Medulla oblongata (tissue), 1 donor: Measurements from ENCODE around the gene OPN1MW2.
"Not testable (repeated sequence)": the region's sequence is repeated elsewhere in the genome, so short reads cannot be mapped to it uniquely, and the experiment has no call there.

Experiments used
- DNase-seq: peaks from one replicate; pipeline ENCODE4 v3.0.0-alpha.2; 2015; ENCODE audit errors: extremely low spot score

Gene OPN1MW2

DNA sequence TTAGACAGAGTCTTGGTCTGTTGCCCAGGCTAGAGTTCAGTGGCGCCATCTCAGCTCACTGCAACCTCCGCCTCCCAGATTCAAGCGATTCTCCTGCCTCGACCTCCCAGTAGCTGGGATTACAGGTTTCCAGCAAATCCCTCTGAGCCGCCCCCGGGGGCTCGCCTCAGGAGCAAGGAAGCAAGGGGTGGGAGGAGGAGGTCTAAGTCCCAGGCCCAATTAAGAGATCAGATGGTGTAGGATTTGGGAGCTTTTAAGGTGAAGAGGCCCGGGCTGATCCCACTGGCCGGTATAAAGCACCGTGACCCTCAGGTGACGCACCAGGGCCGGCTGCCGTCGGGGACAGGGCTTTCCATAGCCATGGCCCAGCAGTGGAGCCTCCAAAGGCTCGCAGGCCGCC is at the start of gene OPN1MW2:
Gene OPN1MW2, plus strand, starts transcription at position 301 of the 400 bp plus-strand sequence. Its CDS starts 60 bp downstream, at position 361.
- not testable (repeated sequence) for DNase-seq

- DNase-seq = not testable (repeated sequence)
Measured at GRCh38 chrX:154172535-154172943, 47.0 kb upstream of the OPN1MW2 start.

GRCh38 chrX:154174356-154174755 is 45.2 kb upstream of the OPN1MW2 start:
- DNase-seq = not testable (repeated sequence)

DNA sequence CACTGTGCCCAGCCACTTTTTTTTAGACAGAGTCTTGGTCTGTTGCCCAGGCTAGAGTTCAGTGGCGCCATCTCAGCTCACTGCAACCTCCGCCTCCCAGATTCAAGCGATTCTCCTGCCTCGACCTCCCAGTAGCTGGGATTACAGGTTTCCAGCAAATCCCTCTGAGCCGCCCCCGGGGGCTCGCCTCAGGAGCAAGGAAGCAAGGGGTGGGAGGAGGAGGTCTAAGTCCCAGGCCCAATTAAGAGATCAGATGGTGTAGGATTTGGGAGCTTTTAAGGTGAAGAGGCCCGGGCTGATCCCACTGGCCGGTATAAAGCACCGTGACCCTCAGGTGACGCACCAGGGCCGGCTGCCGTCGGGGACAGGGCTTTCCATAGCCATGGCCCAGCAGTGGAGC is 37.3 kb upstream of the OPN1MW2 start, which contains the start of gene OPN1MW:
Gene OPN1MW, plus strand, starts transcription at position 301 of the 400 bp plus-strand sequence. Its CDS starts 82 bp downstream, at position 383.
- DNase-seq = not testable (repeated sequence)

DNA sequence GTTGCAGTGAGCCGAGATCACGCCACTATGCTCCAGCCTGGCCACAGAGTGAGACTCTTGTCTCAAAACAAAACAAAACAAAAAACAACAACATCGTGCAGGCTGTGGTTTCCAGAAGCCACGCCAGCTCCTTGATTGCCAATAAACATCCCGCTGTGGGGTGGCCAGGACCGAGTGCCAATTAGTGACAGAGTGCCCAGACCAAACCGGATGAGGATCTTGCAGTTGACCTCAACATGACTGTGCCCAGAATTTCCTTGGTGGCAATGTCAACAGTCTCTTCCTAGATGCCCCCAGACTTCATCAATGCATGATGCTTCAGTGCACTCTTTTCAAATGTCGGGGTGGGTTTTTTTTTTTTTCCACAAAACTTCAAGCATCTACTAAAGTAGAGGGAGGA is 35.8 kb upstream of the OPN1MW2 start:
- DNase-seq = not testable (repeated sequence)

DNA sequence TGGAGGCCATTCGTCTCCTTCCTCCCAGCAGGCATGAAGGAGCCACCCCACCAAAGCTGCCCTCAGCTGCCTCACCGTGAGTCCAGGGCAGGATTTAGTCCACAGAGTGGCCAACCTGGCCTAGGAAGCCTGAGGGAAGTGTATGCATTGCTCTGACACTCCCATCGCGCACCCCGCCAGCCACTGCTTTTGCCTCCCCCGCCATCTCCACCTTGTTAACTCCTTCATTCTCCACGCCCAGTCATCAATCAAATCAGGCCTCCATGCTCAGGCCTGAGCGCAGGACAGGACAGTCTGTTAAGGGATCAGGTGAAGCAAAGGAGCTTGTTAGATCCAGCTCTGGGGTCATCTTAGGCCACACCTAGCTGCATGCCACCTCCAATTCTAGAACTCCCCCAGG is 26.7 kb upstream of the OPN1MW2 start:
- DNase-seq = not testable (repeated sequence)

GRCh38 chrX:154194316-154194715 is 25.2 kb upstream of the OPN1MW2 start:
- DNase-seq = not testable (repeated sequence)

- DNase-seq = not testable (repeated sequence)
Measured at GRCh38 chrX:154196466-154196865, 23.1 kb upstream of the OPN1MW2 start.

GRCh38 chrX:154209670-154210418 is 9.7 kb upstream of the OPN1MW2 start:
- DNase-seq = not testable (repeated sequence)

DNA sequence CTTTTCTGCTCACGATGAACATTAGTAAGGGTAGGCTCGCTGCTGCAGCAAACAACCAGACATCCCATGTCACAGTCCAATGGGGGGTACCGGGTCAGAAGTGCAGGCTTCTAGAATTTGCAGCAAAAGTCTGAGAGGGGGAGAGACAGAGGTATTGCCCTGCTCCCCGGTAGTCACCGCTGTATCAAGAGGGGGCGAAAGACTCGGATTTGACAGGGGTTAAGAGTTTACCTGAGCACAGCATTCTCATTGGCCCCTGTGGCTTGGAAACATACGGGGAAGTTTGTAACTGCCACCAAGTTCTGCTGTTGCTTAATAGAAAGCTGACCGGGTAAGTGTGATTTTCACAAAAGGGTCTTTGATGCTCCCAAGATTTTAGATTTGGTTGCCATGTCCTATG is 8.5 kb upstream of the OPN1MW2 start:
- DNase-seq = not testable (repeated sequence)

GRCh38 chrX:154211499-154211898 is 8.1 kb upstream of the OPN1MW2 start:
- DNase-seq = not testable (repeated sequence)

DNA sequence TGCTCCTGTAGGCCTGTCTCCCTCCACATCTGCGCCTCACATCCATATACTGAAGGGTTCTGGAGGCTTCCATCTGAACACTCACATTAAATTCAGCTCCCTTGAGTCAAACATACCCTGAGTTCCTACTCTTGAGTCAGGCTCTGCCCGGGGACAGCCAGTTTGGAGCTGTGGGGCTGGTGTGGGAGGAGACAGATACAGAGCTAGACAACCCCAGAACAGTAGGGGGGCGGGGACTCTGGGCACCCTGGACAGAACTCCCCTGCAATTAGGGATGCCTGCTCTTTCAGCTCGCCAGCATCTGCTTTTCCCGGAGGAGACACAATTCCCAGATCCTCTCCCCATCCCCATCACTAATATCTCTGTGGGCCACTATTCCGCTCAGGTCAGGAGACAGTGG is 5.7 kb downstream of the OPN1MW2 start:
- DNase-seq = not testable (repeated sequence)

DNA sequence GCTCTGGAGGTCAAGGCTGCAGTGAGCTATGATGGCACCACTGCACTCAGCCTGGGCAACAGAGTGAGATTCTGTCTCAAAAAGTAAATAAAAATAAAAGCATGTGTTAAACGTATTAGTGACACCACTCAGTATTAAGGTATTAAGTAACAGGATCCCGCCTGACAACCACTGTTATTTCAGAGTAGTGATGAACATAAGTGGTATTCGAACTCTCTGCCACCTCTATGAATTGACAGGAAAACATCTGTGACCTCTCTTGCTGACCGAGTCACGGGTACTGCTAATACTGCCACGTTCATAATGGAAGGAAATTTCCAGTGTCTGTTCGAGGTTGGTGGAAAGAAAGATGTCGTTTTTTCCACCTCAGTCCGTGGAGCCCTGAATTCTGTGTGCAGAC is 7.2 kb downstream of the OPN1MW2 start:
- DNase-seq = not testable (repeated sequence)

DNA sequence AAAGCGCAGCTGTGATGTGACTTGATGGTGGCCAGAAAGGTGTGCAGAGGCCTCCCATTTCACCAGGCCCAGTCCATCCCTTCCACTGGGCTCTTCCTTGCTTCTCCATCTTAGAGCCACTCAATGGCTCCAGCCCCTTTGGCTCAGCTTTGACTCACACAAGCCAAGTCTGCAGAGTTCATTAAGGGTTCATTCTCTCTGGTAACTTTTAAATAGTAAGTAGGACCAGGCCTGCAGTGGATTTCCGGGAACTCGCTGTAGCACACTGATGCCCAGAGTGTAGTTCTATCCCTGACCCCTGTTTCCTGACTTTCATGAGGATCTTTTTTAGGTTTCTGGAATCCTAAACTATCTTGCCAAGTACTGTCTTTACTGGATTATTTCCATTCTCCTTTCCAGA is 11.9 kb downstream of the OPN1MW2 start:
- not testable (repeated sequence) for DNase-seq

GRCh38 chrX:154233620-154234019 is 14.1 kb downstream of the OPN1MW2 start:
- DNase-seq = not testable (repeated sequence)

DNA sequence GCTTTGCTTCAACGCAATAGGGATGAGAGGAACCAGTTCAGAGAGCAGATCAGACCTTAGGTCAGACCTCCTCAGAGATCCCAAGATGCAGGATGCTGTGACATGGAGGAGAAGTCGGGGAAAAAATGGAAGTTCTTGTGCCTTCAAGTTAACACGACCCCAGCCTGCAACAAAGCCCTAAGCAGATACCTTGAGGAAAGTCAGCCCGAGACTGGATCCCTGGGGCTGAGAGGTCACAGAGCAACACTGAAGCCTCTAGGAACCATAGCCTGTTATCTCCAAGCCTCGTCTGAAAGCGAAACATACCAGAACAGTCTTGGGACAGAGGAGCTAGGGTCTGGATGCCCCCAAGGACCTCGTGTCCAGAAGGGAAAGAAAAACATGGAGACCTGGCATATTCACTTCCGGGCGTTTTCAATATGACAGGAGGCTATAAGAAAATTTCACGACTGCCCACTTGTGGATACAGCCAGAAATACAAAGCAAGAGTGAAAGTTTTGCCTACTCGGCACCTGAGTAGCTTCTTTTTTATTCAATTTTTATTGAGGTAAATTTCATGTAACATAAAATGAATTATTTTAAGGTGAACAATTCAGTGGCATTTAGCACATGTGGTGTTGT is 19.5 kb downstream of the OPN1MW2 start:
- DNase-seq = not testable (repeated sequence)

GRCh38 chrX:154239982-154240503 is 20.5 kb downstream of the OPN1MW2 start:
- not testable (repeated sequence) for DNase-seq

- DNase-seq = not testable (repeated sequence)
Measured at GRCh38 chrX:154247377-154248045, 28.0 kb downstream of the OPN1MW2 start.

- DNase-seq = not testable (repeated sequence)
Measured at GRCh38 chrX:154248076-154248475, 28.5 kb downstream of the OPN1MW2 start.

- not testable (repeated sequence) for DNase-seq
Measured at GRCh38 chrX:154257282-154257681, 37.7 kb downstream of the OPN1MW2 start, which contains the start of gene OPN1MW3. Gene OPN1MW3 (plus strand): TSS chrX:154257582. CDS start chrX:154257620, 38 bp downstream.

- DNase-seq = not testable (repeated sequence)
Measured at GRCh38 chrX:154258711-154259110, 39.2 kb downstream of the OPN1MW2 start.

GRCh38 chrX:154263072-154263471 is 43.5 kb downstream of the OPN1MW2 start:
- DNase-seq = not testable (repeated sequence)
